Fibroblast of the aortic adventitia (primary cell): ENCODE measurements around the gene MACROD1. TPM values are rescaled to one million over a fixed set of nuclear protein-coding genes. Genes with fewer than 3 reads are reported as not detected.

Experiments
- DNase-seq: peaks from one replicate; pipeline ENCODE4 v3.0.0-alpha.2; 2010; ENCODE audit warnings: low read depth
- H3K4me3 ChIP-seq: 2 replicates; pipeline ENCODE4 v1.5.1; 2011; ENCODE audit warnings: low read depth, mild to moderate bottlenecking, control low read depth, low read length, moderate library complexity
- CTCF ChIP-seq: IDR thresholded peaks from 2 replicates; pipeline ENCODE4 v1.5.1; 2011; ENCODE audit warnings: mild to moderate bottlenecking, low read length, control low read depth, inconsistent platforms; ENCODE audit not compliant: insufficient read depth
- total RNA-seq: library from RNA; depleted of rRNA; stranded (reverse); fragments of >200 nt; gene quantifications from 2 replicates; pipeline ENCODE4 v1.2.3, GENCODE V29; 2012; ENCODE audit warnings: low replicate concordance

The MACROD1 gene
- total RNA-seq, 1 donor: 14.5 TPM

DNA sequence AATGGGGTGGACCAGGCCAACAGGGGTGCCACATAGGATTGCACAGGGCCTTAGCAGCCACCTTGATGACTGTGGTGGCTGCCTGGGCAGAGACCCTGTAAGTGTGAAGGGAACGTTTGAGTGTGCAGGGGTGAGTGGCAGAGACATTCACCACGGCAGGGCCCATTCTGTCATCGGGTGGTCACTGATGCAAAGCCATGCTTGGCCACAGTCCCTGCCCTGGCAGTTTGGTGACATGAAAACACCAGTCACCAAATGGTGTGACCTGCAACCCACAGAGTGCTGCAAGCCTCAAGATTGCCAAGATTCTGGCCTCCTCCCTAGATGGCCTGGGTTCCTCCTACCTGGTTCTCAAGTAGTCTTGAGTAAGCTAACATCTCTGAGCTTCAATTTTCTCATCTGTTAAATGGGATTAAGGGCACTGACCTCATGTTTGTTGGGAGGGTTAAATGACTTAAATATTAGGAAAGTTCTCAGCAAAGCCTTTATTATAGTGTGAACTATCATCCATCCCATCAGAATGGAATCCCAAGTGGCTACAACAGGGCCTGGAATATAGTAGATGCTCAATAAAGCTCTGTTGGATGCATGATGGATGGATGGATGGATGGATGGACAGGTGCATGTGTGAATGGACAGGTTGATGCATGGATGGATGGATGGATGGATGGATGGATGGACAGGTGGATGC, 53.0 kb downstream of the MACROD1 start:
- no peak for DNase-seq
- H3K4me3 ChIP-seq: no peak overlapping the region
- TF ChIP-seq CTCF: no peak

GRCh38 chr11:64110465-64111375, 55.2 kb downstream of the MACROD1 start:
- DNase-seq: no peak
- no peak for TF ChIP-seq CTCF
- H3K4me3 ChIP-seq: no peak overlapping the region

- no peak for DNase-seq
- no peak for TF ChIP-seq CTCF
These were observed 56.6 kb downstream of the MACROD1 start for GRCh38 chr11:64109332-64109731.

GRCh38 chr11:64107303-64107702, 58.6 kb downstream of the MACROD1 start:
- no peak for TF ChIP-seq CTCF
- H3K4me3 ChIP-seq: no peak overlapping the region
- DNase-seq: no peak

More at GRCh38 chr11:64109332-64109731, 56.6 kb downstream of the MACROD1 start:
- no peak overlapping the region for H3K4me3 ChIP-seq

- DNase-seq: no peak
- no peak overlapping the region for H3K4me3 ChIP-seq
- TF ChIP-seq CTCF: no peak
These were observed 61.3 kb downstream of the MACROD1 start for GRCh38 chr11:64104632-64105031.

GRCh38 chr11:64103277-64103985, 62.5 kb downstream of the MACROD1 start:
- no peak overlapping the region for H3K4me3 ChIP-seq
- TF ChIP-seq CTCF: no peak

More at GRCh38 chr11:64103277-64103985, 62.5 kb downstream of the MACROD1 start:
- no peak for DNase-seq
